Measurements from ENCODE around the gene LHX6. TPM values are rescaled to one million over a fixed set of nuclear protein-coding genes. Genes with fewer than 3 reads are reported as not detected.

Gene LHX6
- total and polyA plus RNA-seq, 2 donors (not counting 1 experiment from before 2014, with no cell fraction given), result 0.09 TPM; not detected in 1

- H3K9me3 ChIP-seq (ENCODE audit: control insufficient read depth, insufficient read depth, low read depth, low read length), result no peaks in the 10 kb centered on the region
- no peak for DNase-seq (ENCODE audit: low read depth in 2 of 2)
- H3K79me2 ChIP-seq (ENCODE audit: control insufficient read depth, insufficient read depth, low read length), result no peaks in the 10 kb centered on the region
- peaks cover 2% of the 10 kb centered on the region for H3K4me1 ChIP-seq (ENCODE audit: control insufficient read depth, extremely low read depth, insufficient read depth, low read length)
- H2AFZ ChIP-seq (ENCODE audit: low read length), result no peak overlapping the region
- no peak overlapping the region for H3K4me3 ChIP-seq (replicated peaks in 1 of 4; ENCODE audit: control extremely low read depth in 1 of 4, insufficient read depth in 1 of 4, low read depth in 3 of 4, low read length in 4 of 4)
- no peak overlapping the region for H3K9ac ChIP-seq (ENCODE audit: insufficient read depth, low read length)
- H3K27me3 ChIP-seq (ENCODE audit: control insufficient read depth, insufficient read depth, low read length), result peaks cover 71% of the 10 kb centered on the region
- no peak overlapping the region for H3K27ac ChIP-seq (ENCODE audit: insufficient read depth, low read length)
- TF ChIP-seq CTCF (conservative IDR thresholded peaks at IDR 0.05 in 1 of 2, IDR thresholded peaks at IDR 0.05 in 1 of 2; ENCODE audit: low read depth in 1 of 2, low read length in 2 of 2) (no peak), EZH2 (IDR thresholded peaks at IDR 0.05; ENCODE audit: low read length, missing control alignments) (peak; percentile 84)
- H3K4me2 ChIP-seq (ENCODE audit: extremely low read depth, insufficient read depth, low read length), result peak overlapping the region; percentile 23
- no peaks in the 10 kb centered on the region for H4K20me1 ChIP-seq (ENCODE audit: control insufficient read depth, extremely low read depth, insufficient read depth, low read length)
- no peaks in the 10 kb centered on the region for H3K36me3 ChIP-seq (ENCODE audit: control insufficient read depth, insufficient read depth, low read length)
These were observed 14.2 kb downstream of the LHX6 start for GRCh38 chr9:122214507-122214906.

DNA sequence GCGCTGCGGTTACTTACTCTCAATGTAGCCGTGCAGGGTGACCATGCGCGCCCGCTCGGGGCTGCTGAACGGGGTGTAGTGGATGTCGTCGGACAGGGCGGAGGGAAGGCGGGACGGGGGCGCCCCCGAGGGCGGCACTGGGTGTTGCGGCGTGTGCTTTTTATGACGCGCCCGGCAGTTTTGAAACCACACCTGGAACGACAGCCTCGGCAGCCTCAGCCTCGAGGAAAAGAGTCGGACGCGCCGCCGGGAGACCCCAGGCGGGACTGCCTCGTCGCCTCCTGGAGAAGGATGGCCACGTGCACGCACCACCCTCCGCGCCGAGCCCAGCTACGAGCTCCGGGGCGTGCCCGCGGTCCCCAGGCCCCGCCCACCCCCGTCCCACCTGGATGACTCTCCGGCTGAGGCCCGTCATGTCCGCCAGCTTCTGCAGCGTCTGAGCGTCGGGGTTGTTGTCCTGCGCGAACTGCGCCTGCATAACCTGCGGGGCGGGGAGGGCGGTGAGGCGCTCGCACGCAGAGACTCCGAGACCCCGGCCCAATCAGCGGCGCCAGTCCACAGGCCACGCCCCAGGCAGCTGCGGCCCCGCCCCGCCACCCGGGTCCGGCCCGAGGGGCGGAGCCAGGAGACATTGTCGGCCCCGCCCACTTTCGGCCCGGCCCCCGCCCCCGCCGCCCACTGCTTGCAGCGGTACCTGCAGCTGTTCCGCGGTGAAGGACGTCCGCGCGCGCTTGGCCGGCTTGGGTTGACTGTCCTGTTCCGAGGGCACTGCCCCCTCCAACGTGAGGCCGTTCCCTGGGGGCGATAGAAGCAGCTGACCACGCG is 15.0 kb downstream of the LHX6 start:
- Histone ChIP-seq H3K79me2 (ENCODE audit: control insufficient read depth, insufficient read depth, low read length) (no peaks in the 10 kb centered on the region), H3K36me3 (ENCODE audit: control insufficient read depth, insufficient read depth, low read length) (no peaks in the 10 kb centered on the region), H3K4me2 (ENCODE audit: extremely low read depth, insufficient read depth, low read length) (peak overlapping the region; percentile 58), H2AFZ (ENCODE audit: low read length) (no peak overlapping the region), H3K4me3 (replicated peaks in 1 of 4; ENCODE audit: control extremely low read depth in 1 of 4, insufficient read depth in 1 of 4, low read depth in 3 of 4, low read length in 4 of 4) (peak overlapping the region in 1 of 4 experiments; percentile 20), H3K9me3 (ENCODE audit: control insufficient read depth, insufficient read depth, low read depth, low read length) (no peaks in the 10 kb centered on the region), H3K27ac (ENCODE audit: insufficient read depth, low read length) (no peak overlapping the region), H3K27me3 (ENCODE audit: control insufficient read depth, insufficient read depth, low read length) (peaks cover 64% of the 10 kb centered on the region), H3K4me1 (ENCODE audit: control insufficient read depth, extremely low read depth, insufficient read depth, low read length) (peaks cover 2% of the 10 kb centered on the region), H4K20me1 (ENCODE audit: control insufficient read depth, extremely low read depth, insufficient read depth, low read length) (no peaks in the 10 kb centered on the region), H3K9ac (ENCODE audit: insufficient read depth, low read length) (no peak overlapping the region)
- no peak for DNase-seq (ENCODE audit: low read depth in 2 of 2)
- no peak for TF ChIP-seq CTCF (conservative IDR thresholded peaks at IDR 0.05 in 1 of 2, IDR thresholded peaks at IDR 0.05 in 1 of 2; ENCODE audit: low read depth in 1 of 2, low read length in 2 of 2)
- TF ChIP-seq EZH2 (IDR thresholded peaks at IDR 0.05; ENCODE audit: low read length, missing control alignments), result peak; percentile 78

- Histone ChIP-seq H3K9ac (ENCODE audit: insufficient read depth, low read length) (no peak overlapping the region), H3K79me2 (ENCODE audit: control insufficient read depth, insufficient read depth, low read length) (no peaks in the 10 kb centered on the region), H4K20me1 (ENCODE audit: control insufficient read depth, extremely low read depth, insufficient read depth, low read length) (no peaks in the 10 kb centered on the region), H3K36me3 (ENCODE audit: control insufficient read depth, insufficient read depth, low read length) (no peaks in the 10 kb centered on the region), H3K4me3 (replicated peaks in 1 of 4; ENCODE audit: control extremely low read depth in 1 of 4, insufficient read depth in 1 of 4, low read depth in 3 of 4, low read length in 4 of 4) (no peak overlapping the region), H3K27ac (ENCODE audit: insufficient read depth, low read length) (no peak overlapping the region), H3K27me3 (ENCODE audit: control insufficient read depth, insufficient read depth, low read length) (peaks cover 57% of the 10 kb centered on the region), H3K4me1 (ENCODE audit: control insufficient read depth, extremely low read depth, insufficient read depth, low read length) (peaks cover 2% of the 10 kb centered on the region), H3K9me3 (ENCODE audit: control insufficient read depth, insufficient read depth, low read depth, low read length) (no peaks in the 10 kb centered on the region), H3K4me2 (ENCODE audit: extremely low read depth, insufficient read depth, low read length) (no peak overlapping the region), H2AFZ (ENCODE audit: low read length) (no peak overlapping the region)
- TF ChIP-seq CTCF (conservative IDR thresholded peaks at IDR 0.05 in 1 of 2, IDR thresholded peaks at IDR 0.05 in 1 of 2; ENCODE audit: low read depth in 1 of 2, low read length in 2 of 2) (no peak), EZH2 (IDR thresholded peaks at IDR 0.05; ENCODE audit: low read length, missing control alignments) (peak; percentile 50)
- DNase-seq (ENCODE audit: low read depth in 2 of 2), result no peak
These were observed 15.6 kb downstream of the LHX6 start for GRCh38 chr9:122213102-122213588.

Data from fibroblast of lung (primary cell).